K562 (cell line): ENCODE results near the gene LDAF1. TPM values are rescaled to one million over a fixed set of nuclear protein-coding genes. Genes with fewer than 3 reads are reported as not detected.

Experiments
- ATAC-seq: fragments of 200-7000 bp; cut with Tn5 transposase; 3 replicates; pipeline ENCODE4 v1.9.1; 2020; ENCODE audit warnings: moderate library complexity
- BruUV-seq: library from RNA; stranded (reverse); fragments of 400-500 nt; replicated peaks from 2 replicates; lab custom pipeline; 2021; lab: Mats Ljungman, UMichigan
- CTCF ChIA-PET: fragments of 300-600 bp; formaldehyde crosslinking; extraction: SDS; loops from one replicate; lab custom pipeline; 2021; ENCODE audit warnings: low intra/inter-chr PET ratio; lab: Yijun Ruan, JAX
- POLR2A ChIA-PET: fragments of 300-600, 350-650 bp; sonication (Branson Sonifier 250); formaldehyde crosslinking; extraction: SDS; loops from one replicate; lab custom pipeline; 2021; ENCODE audit warnings: antibody characterized with exemption, inconsistent platforms; lab: Yijun Ruan, JAX
- DNase-seq, 4 experiments: peaks; one replicate each; pipeline versions ENCODE4 v3.0.0 to v3.0.0-alpha.2; 2011 to 2018; ENCODE audit warnings: low spot score in 3 of 4, mixed read lengths in 3 of 4; ENCODE audit errors: extremely low read depth in 1 of 4
- FAIRE-seq: peaks from 2 replicates; lab custom pipeline; 2011; peaks lifted over from hg19 to GRCh38; lab: Jason Lieb, UNC
- H2AFZ ChIP-seq: 2 replicates; pipeline ENCODE4 v1.6.0; 2011; ENCODE audit warnings: low read depth, low read length, control low read depth, inconsistent platforms
- H3K27ac ChIP-seq: fragments of 200-600 bp; 3 replicates; pipeline ENCODE4 v1.8.0; 2011; ENCODE audit warnings: low read depth, mild to moderate bottlenecking, control low read depth, inconsistent platforms, low read length, moderate library complexity, mixed read lengths; ENCODE audit errors: extremely low read depth
- H3K27me3 ChIP-seq, 2 experiments: fragments of 300-600 bp in 1 of 2; 2 replicates in 1 of 2; 3 replicates in 1 of 2; pipeline versions ENCODE4 v1.6.0 to v1.8.0; 2011; ENCODE audit warnings: inconsistent platforms in 2 of 2, low read length in 2 of 2, mild to moderate bottlenecking in 1 of 2, mixed read lengths in 1 of 2, moderate library complexity in 1 of 2; ENCODE audit not compliant: control insufficient read depth in 2 of 2, insufficient read depth in 2 of 2
- H3K36me3 ChIP-seq: fragments of 300-600 bp; 3 replicates; pipeline ENCODE4 v1.8.0; 2011; ENCODE audit warnings: mild to moderate bottlenecking, low read length, inconsistent platforms; ENCODE audit not compliant: control insufficient read depth, insufficient read depth
- H3K4me1 ChIP-seq, 2 experiments: fragments of 200-600 bp in 1 of 2; replicated peaks in 1 of 2; 2 replicates in 1 of 2; 3 replicates in 1 of 2; pipeline versions ENCODE4 v1.5.1 to v1.8.0; 2011; ENCODE audit warnings: inconsistent platforms in 2 of 2, low read length in 2 of 2, mild to moderate bottlenecking in 1 of 2, mixed read lengths in 1 of 2, moderate library complexity in 1 of 2; ENCODE audit not compliant: control insufficient read depth in 2 of 2, insufficient read depth in 2 of 2
- H3K4me2 ChIP-seq: 2 replicates; pipeline ENCODE4 v1.6.1; 2011; ENCODE audit warnings: low read length, control low read depth, inconsistent platforms, mixed read lengths; ENCODE audit not compliant: insufficient read depth
- H3K4me3 ChIP-seq: fragments of 200-600 bp; sonication (generic), shearing (Covaris generic); 2 replicates; pipeline ENCODE4 v1.5.1; 2016; ENCODE audit warnings: control low read depth, inconsistent platforms
- H3K79me2 ChIP-seq: fragments of 200-600 bp; 3 replicates; pipeline ENCODE4 v1.8.0; 2011; ENCODE audit warnings: low read length, inconsistent platforms; ENCODE audit not compliant: control insufficient read depth, insufficient read depth
- H3K9ac ChIP-seq, 2 experiments: 2 replicates each; pipeline versions ENCODE4 v1.6.0 to v1.6.1; 2011; ENCODE audit warnings: low read depth in 2 of 2, low read length in 2 of 2, control low read depth in 1 of 2, inconsistent platforms in 1 of 2, mild to moderate bottlenecking in 1 of 2, mixed read lengths in 1 of 2; ENCODE audit not compliant: insufficient read depth in 1 of 2
- H3K9me1 ChIP-seq: one replicate; pipeline ENCODE4 v1.6.0; 2011; ENCODE audit warnings: inconsistent platforms, mild to moderate bottlenecking, low read length, moderate library complexity; ENCODE audit not compliant: control insufficient read depth, insufficient read depth
- H3K9me3 ChIP-seq: replicated peaks from 2 replicates; pipeline ENCODE4 v1.5.1; 2011; ENCODE audit warnings: low read depth, low read length, inconsistent platforms; ENCODE audit not compliant: control insufficient read depth, insufficient read depth
- H4K20me1 ChIP-seq: replicated peaks from 2 replicates; pipeline ENCODE4 v1.6.1; 2011; ENCODE audit warnings: low read length, inconsistent platforms, mixed read lengths; ENCODE audit not compliant: control insufficient read depth, insufficient read depth
- BCLAF1 ChIP-seq, 2 experiments: fragments of 450-650 bp in 1 of 2; IDR thresholded peaks; 2 replicates each; pipeline ENCODE4 v1.6.1; 2011 to 2017; ENCODE audit warnings: low read depth in 2 of 2, antibody characterized with exemption in 1 of 2, borderline replicate concordance in 1 of 2, low read length in 1 of 2, mild to moderate bottlenecking in 1 of 2, mixed read lengths in 1 of 2; ENCODE audit not compliant: control insufficient read depth in 1 of 2
- RUNX1 ChIP-seq: sonication (generic); IDR thresholded peaks from 2 replicates; pipeline ENCODE4 v1.6.1; 2016; ENCODE audit warnings: antibody characterized with exemption, low read depth
- SETDB1 ChIP-seq: IDR thresholded peaks from one replicate; pipeline ENCODE4 v1.6.1; 2012; ENCODE audit warnings: low read length, control low read depth, inconsistent platforms
- TEAD1 ChIP-seq, 2 experiments: fragments of 450-650 bp in 1 of 2; sonication (generic) in 1 of 2; formaldehyde crosslinking; IDR thresholded peaks; 2 replicates each; pipeline versions ENCODE4 v1.4.0 to v1.8.0; 2020 to 2022; ENCODE audit warnings: mild to moderate bottlenecking in 2 of 2, missing genetic modification reagents in 1 of 2
- ZBTB11 ChIP-seq, 3 experiments: fragments of 200-800 bp in 1 of 3; fragments of 250-450 bp in 1 of 3; fragments of 450-650 bp in 1 of 3; sonication (Bioruptor Pico) in 1 of 3; sonication (Bioruptor generic) in 1 of 3; formaldehyde crosslinking in 1 of 3; IDR thresholded peaks; 2 replicates each; pipeline versions ENCODE4 v1.6.1 to v1.8.0; 2016 to 2022; ENCODE audit warnings: mild to moderate bottlenecking in 2 of 3, missing genetic modification characterization in 2 of 3, missing compliant biosample characterization in 1 of 3, moderate library complexity in 1 of 3
- ZNF407 ChIP-seq: fragments of 450-650 bp; IDR thresholded peaks from 2 replicates; pipeline ENCODE4 v1.6.1; 2016; ENCODE audit warnings: low read depth
- WGBS: fragments of 100-300 bp; shearing (Covaris generic); methylation state at CpG from one replicate; pipeline ENCODE4 v1.1.6; 2016; ENCODE audit warnings: low coverage, mixed read lengths; ENCODE audit not compliant: insufficient coverage; ENCODE audit errors: missing lambda C conversion rate; 5-methylcytosine and 5-hydroxymethylcytosine counted together
- in situ Hi-C: fragments of 300-500 bp; cut with MboI; formaldehyde crosslinking; loops from 4 replicates; pipeline ENCODE4 v1.15.0; 2018; ENCODE audit warnings: inconsistent platforms, mixed read lengths
- intact Hi-C: fragments of 100-400 bp; cut with micrococcal nuclease; formaldehyde crosslinking; loops from 2 replicates; pipeline ENCODE4 v1.14.2; 2022
- polyA plus RNA-seq, 8 experiments: library from polyadenylated mRNA; depleted of rRNA in 4 of 8; stranded (reverse) in 5 of 8; unstranded in 3 of 8; fragments of >200 nt; fragmentation: Nextera tagmentation in 2 of 8; fragmentation: Illumina TruSeq in 1 of 8; extraction: Ambion mirVana in 2 of 8; extraction: Trizol in 1 of 8; gene quantifications; 2 replicates each; pipeline versions ENCODE4 v1.2.1 to v1.2.3, GENCODE V29; 2011 to 2014; ENCODE audit warnings: inconsistent platforms in 1 of 8, missing spikeins in 1 of 8
- total RNA-seq, 7 experiments: library from RNA; depleted of rRNA in 6 of 7; stranded (reverse); fragments of >200 nt in 6 of 7; fragmentation: Illumina TruSeq in 2 of 7; extraction: Trizol in 2 of 7; gene quantifications; 2 replicates each; pipeline versions ENCODE4 v1.2.1 to v1.2.3, GENCODE V29; 2011 to 2021; ENCODE audit warnings: low replicate concordance in 1 of 7

LDAF1 gene
- total and polyA plus RNA-seq, 9 of the 15 experiments (the other 6 are each of a cell fraction or from before 2014, with no cell fraction given) = 7.0 to 20.1 (median 12.5) TPM

GRCh38 chr16:21192991-21193390 is 34.5 kb downstream of the LDAF1 start:
- Histone ChIP-seq H3K4me3 (no peak overlapping the region), H3K9me3 (no peaks in the 10 kb centered on the region), H3K27me3 (peaks cover 12 to 26% of the 10 kb centered on the region in 2 experiments; a peak in 4 of 5 replicates), H3K27ac (no peak overlapping the region), H4K20me1 (peaks cover 2% of the 10 kb centered on the region; the same call in 1 of the 2 replicates), H3K4me1 (peaks cover 5 to 6% of the 10 kb centered on the region in 2 experiments; a peak in 3 of 5 replicates), H2AFZ (no peak overlapping the region), H3K79me2 (no peaks in the 10 kb centered on the region), H3K9me1 (no peaks in the 10 kb centered on the region), H3K9ac (no peak overlapping the region), H3K4me2 (no peak overlapping the region), H3K36me3 (no peaks in the 10 kb centered on the region)
- ChIA-PET CTCF (no interaction called here), POLR2A (interaction anchor here (0.6 kb wide), 1 partner anchor 328 kb away, joined by 3 read pairs; no protein-coding TSS in a partner anchor)
- no TSS peak for BruUV-seq
- FAIRE-seq = no peak
- DNase-seq = no peak
- WGBS = 0% methylated on average over 1 of the region's 1 CpG
- intact Hi-C loops (no loop called here), in situ Hi-C loops (no loop called here)
- ATAC-seq = no peak
- TF ChIP-seq ZBTB11 (CRISPR knock-in tag; IDR thresholded peaks at IDR 0.05) (no peak), ZNF407 (no peak), BCLAF1 (IDR thresholded peaks at IDR 0.05; ENCODE audit: borderline replicate concordance in 1 of 2, control insufficient read depth in 1 of 2, low read depth in 2 of 2, low read length in 1 of 2) (no peak), SETDB1 (no peak), RUNX1 (no peak), TEAD1 (CRISPR knock-in tag; IDR thresholded peaks at IDR 0.05) (no peak)
